Right atrium auricular region (tissue), 2 donors: ENCODE results near the gene PIK3CG. TPM values are rescaled to one million over a fixed set of nuclear protein-coding genes. Genes with fewer than 3 reads are reported as not detected.
"Not testable (repeated sequence)": the region's sequence is repeated elsewhere in the genome, so short reads cannot be mapped to it uniquely, and the experiment has no call there.

Experiments
- DNase-seq: peaks from one replicate; pipeline ENCODE4 v3.0.0-alpha.2; 2019; ENCODE audit warnings: low spot score
- H3K27ac ChIP-seq, 2 donors: fragments of 200-600 bp; sonication (generic); 1 replicate in 1 of 2; 2 replicates in 1 of 2; pipeline ENCODE4 v1.5.1; 2016 to 2019
- H3K27me3 ChIP-seq, 2 donors: fragments of 200-600 bp; sonication (generic); one replicate each; pipeline versions ENCODE4 v1.5.1 to v1.6.0; 2017 to 2019
- H3K36me3 ChIP-seq: fragments of 200-600 bp; sonication (generic); one replicate; pipeline ENCODE4 v1.5.1; 2016
- H3K4me1 ChIP-seq, 2 donors: fragments of 200-600 bp; sonication (generic); one replicate each; pipeline versions ENCODE4 v1.5.1 to v1.6.0; 2017 to 2019
- H3K4me3 ChIP-seq, 2 donors: fragments of 200-600 bp; sonication (generic); 1 replicate in 1 of 2; 2 replicates in 1 of 2; pipeline ENCODE4 v1.5.1; 2017 to 2019; ENCODE audit warnings: mild to moderate bottlenecking in 1 of 2, moderate library complexity in 1 of 2
- H3K9me3 ChIP-seq, 2 donors: fragments of 200-600 bp; sonication (generic); one replicate each; pipeline ENCODE4 v1.5.1; 2019
- CTCF ChIP-seq, 2 donors: fragments of 200-600 bp; sonication (generic); IDR thresholded peaks; one replicate each; pipeline ENCODE4 v1.5.1; 2019; ENCODE audit warnings: antibody characterized with exemption in 2 of 2
- total RNA-seq, 2 donors: library from RNA; depleted of rRNA; stranded (reverse); fragments of >200 nt; gene quantifications; one replicate each; pipeline ENCODE4 v1.1.0, GENCODE V29; 2016

Gene PIK3CG
- total RNA-seq, 2 donors from 2014 or later, result 0.82 to 3.0 TPM

DNA sequence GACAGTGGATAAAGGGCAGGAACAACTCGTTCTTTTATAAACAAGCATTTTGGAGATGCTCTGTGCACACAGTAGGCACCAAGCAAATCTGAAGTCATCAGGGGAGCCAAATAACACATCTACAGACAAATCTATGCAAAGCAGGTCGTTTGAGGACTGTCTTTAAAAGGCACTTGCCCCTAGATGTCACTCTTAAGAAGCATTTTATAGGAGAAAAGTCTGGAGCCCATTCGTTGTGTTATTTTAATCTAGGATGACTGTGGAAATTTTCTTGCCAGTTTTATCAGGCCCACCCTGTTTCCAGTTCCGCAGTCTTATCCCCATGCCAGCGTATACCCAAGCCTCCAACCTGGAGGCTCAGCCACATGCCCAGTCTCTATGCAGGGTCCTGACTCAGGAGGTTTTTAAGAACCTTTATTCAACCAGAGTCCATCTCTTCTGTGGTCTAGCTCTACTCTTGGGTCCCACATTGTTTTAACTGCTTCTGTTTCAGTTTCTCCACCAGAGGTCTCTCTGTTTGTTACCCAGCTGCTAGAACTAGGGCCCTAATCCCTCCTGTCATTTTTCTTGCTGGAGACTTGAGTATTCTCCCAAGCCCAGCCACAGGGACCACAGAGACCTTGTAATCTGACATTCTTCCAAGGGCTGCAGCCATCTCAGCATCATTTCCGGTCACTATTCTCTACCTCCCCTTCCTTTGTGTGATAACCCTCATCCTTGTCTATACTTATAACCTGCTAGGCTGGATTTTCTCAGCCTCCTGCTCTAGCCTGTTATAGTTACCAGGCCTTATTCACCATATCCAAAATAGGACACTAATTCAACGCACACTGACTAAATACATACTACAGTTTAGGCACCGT, 26.7 kb downstream of the PIK3CG start:
- no peak for TF ChIP-seq CTCF (IDR thresholded peaks at IDR 0.05)
- Histone ChIP-seq H3K27ac (no peak overlapping the region), H3K4me1 (no peaks in the 10 kb centered on the region), H3K9me3 (no peaks in the 10 kb centered on the region), H3K36me3 (no peaks in the 10 kb centered on the region), H3K4me3 (no peak overlapping the region), H3K27me3 (no peaks in the 10 kb centered on the region)
- no peak for DNase-seq

- no peak overlapping the region for H3K27ac ChIP-seq
- no peak overlapping the region for H3K4me3 ChIP-seq
- H3K9me3 ChIP-seq, result peaks cover 0 to 4% of the 10 kb centered on the region in 2 donors
- H3K27me3 ChIP-seq, result no peaks in the 10 kb centered on the region
- no peak for DNase-seq
- H3K36me3 ChIP-seq, result no peaks in the 10 kb centered on the region
- TF ChIP-seq CTCF (IDR thresholded peaks at IDR 0.05), result no peak
- no peaks in the 10 kb centered on the region for H3K4me1 ChIP-seq
Measured at GRCh38 chr7:106893591-106893990, 28.5 kb downstream of the PIK3CG start.

DNA sequence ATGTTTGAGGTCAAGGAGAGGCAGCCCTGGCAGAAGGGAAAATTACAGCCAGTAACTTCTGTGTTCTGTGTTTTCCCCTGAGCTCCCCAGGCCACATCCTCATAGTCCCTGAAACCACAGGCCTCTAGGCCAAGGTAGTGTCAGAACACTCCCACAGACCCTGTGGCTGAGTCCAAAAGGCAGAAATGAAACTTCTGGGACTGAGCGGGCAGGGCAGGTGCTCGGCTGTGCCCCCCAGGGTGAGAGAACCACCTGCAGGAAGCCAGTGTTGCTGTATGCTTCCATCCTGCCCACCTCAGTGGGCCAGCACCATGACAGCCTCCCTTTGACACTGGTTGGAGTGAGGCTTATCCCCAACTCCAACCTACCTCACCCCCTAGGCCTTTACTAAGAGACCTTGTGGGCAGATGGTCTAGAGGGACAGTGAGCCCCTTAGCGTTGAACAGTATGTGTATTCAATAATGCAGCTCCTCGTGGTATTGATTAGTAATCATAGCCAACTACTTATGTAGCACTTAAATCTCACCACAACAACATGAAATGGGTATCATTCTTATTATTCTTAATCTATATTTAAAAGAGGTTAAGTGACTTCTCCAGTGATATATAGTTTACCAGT, 30.3 kb downstream of the PIK3CG start:
- H3K27me3 ChIP-seq, result no peaks in the 10 kb centered on the region
- no peak overlapping the region for H3K4me3 ChIP-seq
- TF ChIP-seq CTCF (IDR thresholded peaks at IDR 0.05), result no peak
- no peak overlapping the region for H3K27ac ChIP-seq
- no peaks in the 10 kb centered on the region for H3K4me1 ChIP-seq
- no peak for DNase-seq
- H3K9me3 ChIP-seq, result peaks cover 0 to 4% of the 10 kb centered on the region in 2 donors
- no peaks in the 10 kb centered on the region for H3K36me3 ChIP-seq

DNA sequence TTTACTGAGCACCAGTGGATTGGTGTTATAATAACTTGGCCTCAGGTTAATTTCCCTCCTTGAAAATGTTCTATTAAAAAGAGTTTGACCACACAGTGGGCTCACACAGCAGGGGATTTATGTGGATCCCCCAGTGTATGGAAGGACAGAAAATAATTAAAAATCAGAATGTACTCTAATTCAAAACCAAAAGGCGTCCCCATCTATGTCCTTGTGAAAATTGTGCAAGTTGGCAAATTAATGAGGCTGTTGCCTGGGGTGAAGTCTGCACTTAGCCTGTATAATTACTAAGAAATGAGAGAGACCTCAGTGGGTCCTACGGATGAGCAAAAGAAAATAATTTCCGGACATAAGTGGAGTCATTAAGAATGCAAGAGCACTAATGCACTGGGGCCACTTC, 31.1 kb downstream of the PIK3CG start:
- no peak for TF ChIP-seq CTCF (IDR thresholded peaks at IDR 0.05)
- no peak overlapping the region for H3K4me3 ChIP-seq

GRCh38 chr7:106897553-106897952, 32.5 kb downstream of the PIK3CG start:
- H3K4me1 ChIP-seq, H3K9me3 ChIP-seq, H3K27me3 ChIP-seq, H3K4me3 ChIP-seq, H3K27ac ChIP-seq, H3K36me3 ChIP-seq, DNase-seq: not testable (repeated sequence)

More for the DNA sequence above, 31.1 kb downstream of the PIK3CG start:
- no peak for DNase-seq
- H3K27me3 ChIP-seq, result no peaks in the 10 kb centered on the region
- H3K4me1 ChIP-seq, result no peaks in the 10 kb centered on the region
- H3K27ac ChIP-seq, result no peak overlapping the region
- H3K9me3 ChIP-seq, result peaks cover 0 to 4% of the 10 kb centered on the region in 2 donors
- no peaks in the 10 kb centered on the region for H3K36me3 ChIP-seq

DNA sequence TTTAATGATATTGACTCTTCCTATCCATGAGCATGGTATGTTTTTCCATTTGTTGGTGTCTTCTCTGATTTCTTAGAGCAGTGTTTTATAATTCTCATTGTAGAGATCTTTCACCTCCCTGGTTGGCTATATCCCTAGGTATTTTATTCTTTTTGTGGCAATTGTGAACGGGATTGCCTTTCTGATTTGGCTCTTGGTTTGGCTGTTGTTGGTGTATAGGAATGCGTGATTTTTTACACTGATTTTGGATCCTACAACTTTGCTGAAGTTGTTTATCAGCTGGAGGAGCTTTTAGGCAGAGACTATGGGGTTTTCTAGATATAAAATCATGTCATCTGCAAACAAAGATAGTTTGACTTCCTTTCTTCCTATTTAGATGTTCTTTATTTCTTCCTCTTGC, 33.9 kb downstream of the PIK3CG start:
- not testable (repeated sequence) for DNase-seq, H3K36me3 ChIP-seq, H3K27ac ChIP-seq, H3K9me3 ChIP-seq, H3K4me1 ChIP-seq, H3K4me3 ChIP-seq, H3K27me3 ChIP-seq
